GM23338 (cell line): Measurements from ENCODE around the gene UBE2F. TPM values are rescaled to one million over a fixed set of nuclear protein-coding genes. Genes with fewer than 3 reads are reported as not detected.

Experiments used
- ATAC-seq: fragments of 200-7000 bp; cut with Tn5 transposase; 3 replicates; pipeline ENCODE4 v1.9.1; 2020
- DNase-seq: peaks from one replicate; pipeline ENCODE4 v3.0.0-alpha.2; 2015; ENCODE audit warnings: low spot score
- H2AFZ ChIP-seq: fragments of 200-600 bp; sonication (generic); 2 replicates; pipeline ENCODE4 v1.8.0; 2016; ENCODE audit warnings: antibody characterized with exemption, mild to moderate bottlenecking, moderate library complexity
- H3F3A ChIP-seq: fragments of 200-600 bp; sonication (generic); replicated peaks from 2 replicates; pipeline ENCODE4 v1.8.0; 2017; ENCODE audit warnings: antibody characterized with exemption, mixed run types, low read depth
- H3K27ac ChIP-seq: fragments of 200-600 bp; sonication (generic); 2 replicates; pipeline ENCODE4 v1.6.1; 2016; ENCODE audit warnings: low read depth
- H3K27me3 ChIP-seq: fragments of 200-600 bp; sonication (generic); 2 replicates; pipeline ENCODE4 v1.8.0; 2016; ENCODE audit warnings: mild to moderate bottlenecking, mixed run types, moderate library complexity; ENCODE audit not compliant: insufficient read depth
- H3K36me3 ChIP-seq: fragments of 200-600 bp; sonication (generic); 2 replicates; pipeline ENCODE4 v1.8.0; 2016; ENCODE audit warnings: mild to moderate bottlenecking; ENCODE audit not compliant: insufficient read depth
- H3K4me1 ChIP-seq: fragments of 200-600 bp; sonication (generic); 2 replicates; pipeline ENCODE4 v1.8.0; 2016; ENCODE audit warnings: mild to moderate bottlenecking, moderate library complexity; ENCODE audit not compliant: insufficient read depth
- H3K4me2 ChIP-seq: fragments of 200-600 bp; sonication (generic); 2 replicates; pipeline ENCODE4 v1.7.1; 2017; ENCODE audit warnings: mixed run types
- H3K4me3 ChIP-seq: fragments of 200-600 bp; sonication (generic); 2 replicates; pipeline ENCODE4 v1.6.1; 2016; ENCODE audit warnings: mixed run types
- H3K79me2 ChIP-seq: fragments of 200-600 bp; sonication (generic); replicated peaks from 2 replicates; pipeline ENCODE4 v1.8.0; 2017; ENCODE audit warnings: mild to moderate bottlenecking; ENCODE audit not compliant: insufficient read depth
- H3K9me2 ChIP-seq: fragments of 200-600 bp; sonication (generic); 2 replicates; pipeline ENCODE4 v1.8.0; 2017; ENCODE audit not compliant: insufficient read depth
- H4K20me1 ChIP-seq: fragments of 200-600 bp; sonication (generic); replicated peaks from 2 replicates; pipeline ENCODE4 v1.8.0; 2017; ENCODE audit warnings: mild to moderate bottlenecking; ENCODE audit not compliant: insufficient read depth
- H3K27ac Mint-ChIP-seq: 2 replicates; pipeline ENCODE4 v1.8.0; 2020; ENCODE audit warnings: inconsistent platforms, mild to moderate bottlenecking, moderate library complexity, mixed read lengths
- H3K27me3 Mint-ChIP-seq: 3 replicates; pipeline ENCODE4 v1.8.0; 2022; ENCODE audit warnings: low read depth, mild to moderate bottlenecking, moderate library complexity, mixed read lengths, inconsistent platforms; ENCODE audit not compliant: insufficient read depth, poor library complexity
- H3K36me3 Mint-ChIP-seq: 3 replicates; pipeline ENCODE4 v1.8.0; 2021; ENCODE audit warnings: low read depth, mild to moderate bottlenecking, inconsistent platforms, moderate library complexity, mixed read lengths
- H3K4me1 Mint-ChIP-seq: 3 replicates; pipeline ENCODE4 v1.8.0; 2020; ENCODE audit warnings: mild to moderate bottlenecking, inconsistent platforms, mixed read lengths
- H3K4me3 Mint-ChIP-seq: 3 replicates; pipeline ENCODE4 v1.8.0; 2021; ENCODE audit warnings: moderate library complexity, mild to moderate bottlenecking, inconsistent platforms, mixed read lengths
- H3K9me3 Mint-ChIP-seq: 3 replicates; pipeline ENCODE4 v1.8.0; 2020; ENCODE audit warnings: moderate library complexity, mild to moderate bottlenecking, inconsistent platforms, mixed read lengths
- CREB1 ChIP-seq: fragments of 250-450 bp; sonication (Bioruptor Pico); IDR thresholded peaks from 2 replicates; pipeline ENCODE4 v1.5.0; 2020; ENCODE audit warnings: low read depth, mild to moderate bottlenecking, moderate library complexity
- EZH2 ChIP-seq: fragments of 200-600 bp; sonication (generic); IDR thresholded peaks from one replicate; pipeline ENCODE4 v1.8.0; 2017; ENCODE audit warnings: antibody characterized with exemption, mild to moderate bottlenecking, low read depth; ENCODE audit not compliant: unreplicated experiment
- EZH2phosphoT487 ChIP-seq: fragments of 200-600 bp; sonication (generic); IDR thresholded peaks from one replicate; pipeline ENCODE4 v1.8.1; 2018; ENCODE audit warnings: antibody characterized with exemption; ENCODE audit not compliant: unreplicated experiment
- JUNB ChIP-seq: IDR thresholded peaks from one replicate; pipeline ENCODE4 v1.6.1; 2016; ENCODE audit warnings: antibody characterized with exemption; ENCODE audit not compliant: unreplicated experiment
- NANOG ChIP-seq: IDR thresholded peaks from 2 replicates; pipeline ENCODE4 v1.6.1; 2016; ENCODE audit warnings: antibody characterized with exemption, borderline replicate concordance
- POLR2AphosphoS5 ChIP-seq: IDR thresholded peaks from 2 replicates; pipeline ENCODE4 v1.6.1; 2016; ENCODE audit warnings: antibody characterized with exemption, low read depth
- STAT1 ChIP-seq: IDR thresholded peaks from one replicate; pipeline ENCODE4 v1.6.1; 2016; ENCODE audit warnings: antibody characterized with exemption; ENCODE audit not compliant: unreplicated experiment
- ZNF114 ChIP-seq: fragments of 250-450 bp; sonication (Bioruptor Pico); IDR thresholded peaks from 2 replicates; pipeline ENCODE4 v1.5.0; 2020; ENCODE audit warnings: mild to moderate bottlenecking, moderate library complexity
- ZNF331 ChIP-seq: fragments of 250-450 bp; sonication (Bioruptor Pico); IDR thresholded peaks from 2 replicates; pipeline ENCODE4 v1.5.0; 2020; ENCODE audit warnings: low read depth, mild to moderate bottlenecking, moderate library complexity
- polyA plus RNA-seq: library from polyadenylated mRNA; unstranded; fragments of >200 nt; fragmentation: Nextera tagmentation; extraction: Ambion mirVana; gene quantifications from 2 replicates; pipeline ENCODE4 v1.2.1, GENCODE V29; 2016
- total RNA-seq: library from RNA; depleted of rRNA; stranded (reverse); fragments of >200 nt; shearing (Covaris generic); gene quantifications from 2 replicates; pipeline ENCODE4 v1.2.3, GENCODE V29; 2014
- TF ChIP-seq, protein P1 (sequence below): IDR thresholded peaks from one replicate; pipeline ENCODE4 v1.6.1; 2018; ENCODE audit warnings: antibody characterized with exemption; ENCODE audit not compliant: unreplicated experiment
- TF ChIP-seq, protein P2 (sequence below): fragments of 250-450 bp; sonication (Bioruptor Pico); IDR thresholded peaks from 2 replicates; pipeline ENCODE4 v1.5.0; 2020; ENCODE audit warnings: mild to moderate bottlenecking, moderate library complexity
- TF ChIP-seq, protein P3 (sequence below), 2 experiments: fragments of 200-600 bp in 1 of 2; sonication (generic) in 1 of 2; conservative IDR thresholded peaks; 2 replicates each; pipeline versions ENCODE4 v1.5.1 to v1.6.1; 2016 to 2017; ENCODE audit warnings: antibody characterized with exemption in 2 of 2, low read depth in 2 of 2, mild to moderate bottlenecking in 2 of 2, moderate library complexity in 1 of 2
- TF ChIP-seq, protein P4 (sequence below): IDR thresholded peaks from 2 replicates; pipeline ENCODE4 v1.6.1; 2016; ENCODE audit warnings: antibody characterized with exemption

The UBE2F gene
- total and polyA plus RNA-seq, 2 experiments from 2014 or later: 98.2 to 106 TPM

DNA sequence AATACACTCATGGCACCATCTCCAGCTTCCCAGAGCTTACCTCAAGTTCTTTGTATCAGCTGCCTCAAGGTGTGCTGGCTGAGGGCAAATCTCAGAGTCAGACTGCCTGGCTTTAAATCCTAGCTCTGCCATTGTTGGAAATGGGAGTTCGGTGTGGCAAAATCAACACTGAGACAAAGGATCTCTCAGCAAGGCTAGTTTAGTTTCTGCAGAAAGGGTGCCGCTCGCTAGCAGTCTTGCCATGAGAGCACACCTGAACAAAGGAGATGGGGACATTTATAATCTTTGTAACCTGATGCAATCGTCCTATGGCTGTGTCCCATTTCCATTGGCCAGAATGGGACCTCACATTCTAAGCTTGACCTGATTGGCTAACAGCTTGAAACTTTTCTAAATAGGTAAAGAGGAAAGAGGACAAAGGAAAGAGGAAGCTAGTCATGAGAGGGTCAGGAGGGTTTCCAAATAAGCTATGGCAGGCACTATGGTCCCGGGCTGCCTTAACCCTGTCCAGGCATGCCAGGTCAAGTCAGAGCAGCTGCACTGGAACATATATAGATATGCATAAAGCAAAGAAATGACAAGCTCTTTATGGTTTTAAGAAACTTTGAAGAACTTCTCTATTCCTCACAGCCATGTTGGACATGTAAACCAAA, 4.3 kb upstream of the UBE2F start:
- H3K27ac ChIP-seq: no peak overlapping the region
- no peak overlapping the region for H3K4me2 ChIP-seq
- peaks cover 5% of the 10 kb centered on the region; the same call in 2 of the 3 replicates for H3K36me3 Mint-ChIP-seq
- H3K4me3 Mint-ChIP-seq: no peak overlapping the region
- peaks cover 3% of the 10 kb centered on the region; the same call in 1 of the 2 replicates for H3K27me3 ChIP-seq
- no peaks in the 10 kb centered on the region for H3K9me2 ChIP-seq
- ATAC-seq: no peak
- H3K4me1 ChIP-seq: no peaks in the 10 kb centered on the region; the same call in 1 of the 2 replicates
- H4K20me1 ChIP-seq: peaks cover under 1% of the 10 kb centered on the region; the same call in 1 of the 2 replicates
- no peak for DNase-seq
- peaks cover 3% of the 10 kb centered on the region for H3K79me2 ChIP-seq
- peaks cover 2% of the 10 kb centered on the region; the same call in 2 of the 3 replicates for H3K4me1 Mint-ChIP-seq
- no peak overlapping the region for H3K27ac Mint-ChIP-seq
- H3F3A ChIP-seq: peaks cover 5% of the 10 kb centered on the region; the same call in 1 of the 2 replicates
- H3K36me3 ChIP-seq: no peaks in the 10 kb centered on the region
- peaks cover 28% of the 10 kb centered on the region for H3K9me3 Mint-ChIP-seq
- H3K4me3 ChIP-seq: no peak overlapping the region
- H2AFZ ChIP-seq: no peak overlapping the region
- TF ChIP-seq, protein P1, sequence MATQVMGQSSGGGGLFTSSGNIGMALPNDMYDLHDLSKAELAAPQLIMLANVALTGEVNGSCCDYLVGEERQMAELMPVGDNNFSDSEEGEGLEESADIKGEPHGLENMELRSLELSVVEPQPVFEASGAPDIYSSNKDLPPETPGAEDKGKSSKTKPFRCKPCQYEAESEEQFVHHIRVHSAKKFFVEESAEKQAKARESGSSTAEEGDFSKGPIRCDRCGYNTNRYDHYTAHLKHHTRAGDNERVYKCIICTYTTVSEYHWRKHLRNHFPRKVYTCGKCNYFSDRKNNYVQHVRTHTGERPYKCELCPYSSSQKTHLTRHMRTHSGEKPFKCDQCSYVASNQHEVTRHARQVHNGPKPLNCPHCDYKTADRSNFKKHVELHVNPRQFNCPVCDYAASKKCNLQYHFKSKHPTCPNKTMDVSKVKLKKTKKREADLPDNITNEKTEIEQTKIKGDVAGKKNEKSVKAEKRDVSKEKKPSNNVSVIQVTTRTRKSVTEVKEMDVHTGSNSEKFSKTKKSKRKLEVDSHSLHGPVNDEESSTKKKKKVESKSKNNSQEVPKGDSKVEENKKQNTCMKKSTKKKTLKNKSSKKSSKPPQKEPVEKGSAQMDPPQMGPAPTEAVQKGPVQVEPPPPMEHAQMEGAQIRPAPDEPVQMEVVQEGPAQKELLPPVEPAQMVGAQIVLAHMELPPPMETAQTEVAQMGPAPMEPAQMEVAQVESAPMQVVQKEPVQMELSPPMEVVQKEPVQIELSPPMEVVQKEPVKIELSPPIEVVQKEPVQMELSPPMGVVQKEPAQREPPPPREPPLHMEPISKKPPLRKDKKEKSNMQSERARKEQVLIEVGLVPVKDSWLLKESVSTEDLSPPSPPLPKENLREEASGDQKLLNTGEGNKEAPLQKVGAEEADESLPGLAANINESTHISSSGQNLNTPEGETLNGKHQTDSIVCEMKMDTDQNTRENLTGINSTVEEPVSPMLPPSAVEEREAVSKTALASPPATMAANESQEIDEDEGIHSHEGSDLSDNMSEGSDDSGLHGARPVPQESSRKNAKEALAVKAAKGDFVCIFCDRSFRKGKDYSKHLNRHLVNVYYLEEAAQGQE: no peak
- TF ChIP-seq NANOG (no peak), STAT1 (no peak), JUNB (no peak), EZH2phosphoT487 (no peak), CREB1 (CRISPR knock-in tag) (no peak), ZNF114 (CRISPR knock-in tag) (no peak), EZH2 (no peak), POLR2AphosphoS5 (no peak), ZNF331 (no peak)
- TF ChIP-seq, protein P2, sequence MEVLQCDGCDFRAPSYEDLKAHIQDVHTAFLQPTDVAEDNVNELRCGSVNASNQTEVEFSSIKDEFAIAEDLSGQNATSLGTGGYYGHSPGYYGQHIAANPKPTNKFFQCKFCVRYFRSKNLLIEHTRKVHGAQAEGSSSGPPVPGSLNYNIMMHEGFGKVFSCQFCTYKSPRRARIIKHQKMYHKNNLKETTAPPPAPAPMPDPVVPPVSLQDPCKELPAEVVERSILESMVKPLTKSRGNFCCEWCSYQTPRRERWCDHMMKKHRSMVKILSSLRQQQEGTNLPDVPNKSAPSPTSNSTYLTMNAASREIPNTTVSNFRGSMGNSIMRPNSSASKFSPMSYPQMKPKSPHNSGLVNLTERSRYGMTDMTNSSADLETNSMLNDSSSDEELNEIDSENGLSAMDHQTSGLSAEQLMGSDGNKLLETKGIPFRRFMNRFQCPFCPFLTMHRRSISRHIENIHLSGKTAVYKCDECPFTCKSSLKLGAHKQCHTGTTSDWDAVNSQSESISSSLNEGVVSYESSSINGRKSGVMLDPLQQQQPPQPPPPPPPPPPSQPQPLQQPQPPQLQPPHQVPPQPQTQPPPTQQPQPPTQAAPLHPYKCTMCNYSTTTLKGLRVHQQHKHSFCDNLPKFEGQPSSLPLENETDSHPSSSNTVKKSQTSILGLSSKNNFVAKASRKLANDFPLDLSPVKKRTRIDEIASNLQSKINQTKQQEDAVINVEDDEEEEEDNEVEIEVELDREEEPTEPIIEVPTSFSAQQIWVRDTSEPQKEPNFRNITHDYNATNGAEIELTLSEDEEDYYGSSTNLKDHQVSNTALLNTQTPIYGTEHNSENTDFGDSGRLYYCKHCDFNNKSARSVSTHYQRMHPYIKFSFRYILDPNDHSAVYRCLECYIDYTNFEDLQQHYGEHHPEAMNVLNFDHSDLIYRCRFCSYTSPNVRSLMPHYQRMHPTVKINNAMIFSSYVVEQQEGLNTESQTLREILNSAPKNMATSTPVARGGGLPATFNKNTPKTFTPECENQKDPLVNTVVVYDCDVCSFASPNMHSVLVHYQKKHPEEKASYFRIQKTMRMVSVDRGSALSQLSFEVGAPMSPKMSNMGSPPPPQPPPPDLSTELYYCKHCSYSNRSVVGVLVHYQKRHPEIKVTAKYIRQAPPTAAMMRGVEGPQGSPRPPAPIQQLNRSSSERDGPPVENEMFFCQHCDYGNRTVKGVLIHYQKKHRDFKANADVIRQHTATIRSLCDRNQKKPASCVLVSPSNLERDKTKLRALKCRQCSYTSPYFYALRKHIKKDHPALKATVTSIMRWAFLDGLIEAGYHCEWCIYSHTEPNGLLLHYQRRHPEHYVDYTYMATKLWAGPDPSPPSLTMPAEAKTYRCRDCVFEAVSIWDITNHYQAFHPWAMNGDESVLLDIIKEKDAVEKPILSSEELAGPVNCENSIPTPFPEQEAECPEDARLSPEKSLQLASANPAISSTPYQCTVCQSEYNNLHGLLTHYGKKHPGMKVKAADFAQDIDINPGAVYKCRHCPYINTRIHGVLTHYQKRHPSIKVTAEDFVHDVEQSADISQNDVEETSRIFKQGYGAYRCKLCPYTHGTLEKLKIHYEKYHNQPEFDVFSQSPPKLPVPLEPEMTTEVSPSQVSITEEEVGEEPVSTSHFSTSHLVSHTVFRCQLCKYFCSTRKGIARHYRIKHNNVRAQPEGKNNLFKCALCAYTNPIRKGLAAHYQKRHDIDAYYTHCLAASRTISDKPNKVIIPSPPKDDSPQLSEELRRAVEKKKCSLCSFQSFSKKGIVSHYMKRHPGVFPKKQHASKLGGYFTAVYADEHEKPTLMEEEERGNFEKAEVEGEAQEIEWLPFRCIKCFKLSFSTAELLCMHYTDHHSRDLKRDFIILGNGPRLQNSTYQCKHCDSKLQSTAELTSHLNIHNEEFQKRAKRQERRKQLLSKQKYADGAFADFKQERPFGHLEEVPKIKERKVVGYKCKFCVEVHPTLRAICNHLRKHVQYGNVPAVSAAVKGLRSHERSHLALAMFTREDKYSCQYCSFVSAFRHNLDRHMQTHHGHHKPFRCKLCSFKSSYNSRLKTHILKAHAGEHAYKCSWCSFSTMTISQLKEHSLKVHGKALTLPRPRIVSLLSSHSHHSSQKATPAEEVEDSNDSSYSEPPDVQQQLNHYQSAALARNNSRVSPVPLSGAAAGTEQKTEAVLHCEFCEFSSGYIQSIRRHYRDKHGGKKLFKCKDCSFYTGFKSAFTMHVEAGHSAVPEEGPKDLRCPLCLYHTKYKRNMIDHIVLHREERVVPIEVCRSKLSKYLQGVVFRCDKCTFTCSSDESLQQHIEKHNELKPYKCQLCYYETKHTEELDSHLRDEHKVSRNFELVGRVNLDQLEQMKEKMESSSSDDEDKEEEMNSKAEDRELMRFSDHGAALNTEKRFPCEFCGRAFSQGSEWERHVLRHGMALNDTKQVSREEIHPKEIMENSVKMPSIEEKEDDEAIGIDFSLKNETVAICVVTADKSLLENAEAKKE: no peak
- TF ChIP-seq, protein P3, sequence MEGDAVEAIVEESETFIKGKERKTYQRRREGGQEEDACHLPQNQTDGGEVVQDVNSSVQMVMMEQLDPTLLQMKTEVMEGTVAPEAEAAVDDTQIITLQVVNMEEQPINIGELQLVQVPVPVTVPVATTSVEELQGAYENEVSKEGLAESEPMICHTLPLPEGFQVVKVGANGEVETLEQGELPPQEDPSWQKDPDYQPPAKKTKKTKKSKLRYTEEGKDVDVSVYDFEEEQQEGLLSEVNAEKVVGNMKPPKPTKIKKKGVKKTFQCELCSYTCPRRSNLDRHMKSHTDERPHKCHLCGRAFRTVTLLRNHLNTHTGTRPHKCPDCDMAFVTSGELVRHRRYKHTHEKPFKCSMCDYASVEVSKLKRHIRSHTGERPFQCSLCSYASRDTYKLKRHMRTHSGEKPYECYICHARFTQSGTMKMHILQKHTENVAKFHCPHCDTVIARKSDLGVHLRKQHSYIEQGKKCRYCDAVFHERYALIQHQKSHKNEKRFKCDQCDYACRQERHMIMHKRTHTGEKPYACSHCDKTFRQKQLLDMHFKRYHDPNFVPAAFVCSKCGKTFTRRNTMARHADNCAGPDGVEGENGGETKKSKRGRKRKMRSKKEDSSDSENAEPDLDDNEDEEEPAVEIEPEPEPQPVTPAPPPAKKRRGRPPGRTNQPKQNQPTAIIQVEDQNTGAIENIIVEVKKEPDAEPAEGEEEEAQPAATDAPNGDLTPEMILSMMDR (conservative IDR thresholded peaks at IDR 0.05; ENCODE audit: low read depth in 2 of 2): no peak
- TF ChIP-seq, protein P4, sequence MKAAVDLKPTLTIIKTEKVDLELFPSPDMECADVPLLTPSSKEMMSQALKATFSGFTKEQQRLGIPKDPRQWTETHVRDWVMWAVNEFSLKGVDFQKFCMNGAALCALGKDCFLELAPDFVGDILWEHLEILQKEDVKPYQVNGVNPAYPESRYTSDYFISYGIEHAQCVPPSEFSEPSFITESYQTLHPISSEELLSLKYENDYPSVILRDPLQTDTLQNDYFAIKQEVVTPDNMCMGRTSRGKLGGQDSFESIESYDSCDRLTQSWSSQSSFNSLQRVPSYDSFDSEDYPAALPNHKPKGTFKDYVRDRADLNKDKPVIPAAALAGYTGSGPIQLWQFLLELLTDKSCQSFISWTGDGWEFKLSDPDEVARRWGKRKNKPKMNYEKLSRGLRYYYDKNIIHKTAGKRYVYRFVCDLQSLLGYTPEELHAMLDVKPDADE: no peak
- H3K27me3 Mint-ChIP-seq: peaks cover 7% of the 10 kb centered on the region
